Liver (tissue), 3 donors: ENCODE measurements around the gene FAM20C.

Experiments used
- CTCF ChIP-seq: fragments of 150-350 bp; IDR thresholded peaks from 2 replicates; pipeline ENCODE4 v1.5.1; 2017; ENCODE audit warnings: improper control_type of control experiment, low read depth, low read length; ENCODE audit not compliant: missing input control
- FOXA1 ChIP-seq: IDR thresholded peaks from 2 replicates; pipeline ENCODE4 v1.6.1; 2016; ENCODE audit warnings: antibody characterized with exemption
- GABPA ChIP-seq, 2 donors: IDR thresholded peaks in 1 of 2; conservative IDR thresholded peaks in 1 of 2; 2 replicates each; pipeline ENCODE4 v1.6.1; 2016; ENCODE audit warnings: antibody characterized with exemption in 2 of 2, mild to moderate bottlenecking in 1 of 2, moderate library complexity in 1 of 2
- HNF4A ChIP-seq, 2 donors: conservative IDR thresholded peaks; 2 replicates each; pipeline ENCODE4 v1.6.1; 2016; ENCODE audit warnings: antibody characterized with exemption in 2 of 2, mild to moderate bottlenecking in 2 of 2
- HNF4G ChIP-seq: IDR thresholded peaks from 2 replicates; pipeline ENCODE4 v1.6.1; 2016; ENCODE audit warnings: antibody characterized with exemption
- JUND ChIP-seq, 2 donors: IDR thresholded peaks; 2 replicates each; pipeline ENCODE4 v1.6.1; 2016; ENCODE audit warnings: antibody characterized with exemption in 2 of 2
- RAD21 ChIP-seq, 2 donors: IDR thresholded peaks; 2 replicates each; pipeline ENCODE4 v1.6.1; 2016; ENCODE audit warnings: antibody characterized with exemption in 2 of 2, mild to moderate bottlenecking in 2 of 2
- RXRA ChIP-seq, 2 donors: IDR thresholded peaks; 2 replicates each; pipeline ENCODE4 v1.6.1; 2017 to 2018; ENCODE audit warnings: antibody characterized with exemption in 2 of 2, mild to moderate bottlenecking in 1 of 2
- SP1 ChIP-seq: IDR thresholded peaks from 2 replicates; pipeline ENCODE4 v1.6.1; 2018; ENCODE audit warnings: antibody characterized with exemption, mild to moderate bottlenecking
- TAF1 ChIP-seq: conservative IDR thresholded peaks from 2 replicates; pipeline ENCODE4 v1.6.1; 2016; ENCODE audit warnings: antibody characterized with exemption, mild to moderate bottlenecking
- YY1 ChIP-seq: IDR thresholded peaks from 2 replicates; pipeline ENCODE4 v1.6.1; 2016; ENCODE audit warnings: antibody characterized with exemption, mild to moderate bottlenecking
- TF ChIP-seq, protein P1 (sequence below): IDR thresholded peaks from 2 replicates; pipeline ENCODE4 v1.6.1; 2016; ENCODE audit warnings: antibody characterized with exemption
- donor health status: healthy.
- donor health status: healthy.

- TF ChIP-seq, protein P1, sequence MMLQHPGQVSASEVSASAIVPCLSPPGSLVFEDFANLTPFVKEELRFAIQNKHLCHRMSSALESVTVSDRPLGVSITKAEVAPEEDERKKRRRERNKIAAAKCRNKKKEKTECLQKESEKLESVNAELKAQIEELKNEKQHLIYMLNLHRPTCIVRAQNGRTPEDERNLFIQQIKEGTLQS: no peak
- TF ChIP-seq CTCF: no peak
- no peak for TF ChIP-seq GABPA (IDR thresholded peaks at IDR 0.05 in 1 of 2, conservative IDR thresholded peaks at IDR 0.05 in 1 of 2)
- TF ChIP-seq HNF4A (conservative IDR thresholded peaks at IDR 0.05): no peak
- TF ChIP-seq RXRA (IDR thresholded peaks at IDR 0.05): no peak
- TF ChIP-seq FOXA1: no peak
- TF ChIP-seq JUND (IDR thresholded peaks at IDR 0.05): no peak
- TF ChIP-seq SP1: no peak
- no peak for TF ChIP-seq YY1
- TF ChIP-seq RAD21 (IDR thresholded peaks at IDR 0.05): no peak
- TF ChIP-seq HNF4G: no peak
- no peak for TF ChIP-seq TAF1
Measured at GRCh38 chr7:246451-246850, 54.1 kb downstream of the FAM20C start.
